ENCODE measurements around the gene SNAI1. TPM values are rescaled to one million over a fixed set of nuclear protein-coding genes. Genes with fewer than 3 reads are reported as not detected.
"Not testable (repeated sequence)": the region's sequence is repeated elsewhere in the genome, so short reads cannot be mapped to it uniquely, and the experiment has no call there.

The SNAI1 gene
- polyA plus RNA-seq, 1 experiment = 2.3 TPM

DNA sequence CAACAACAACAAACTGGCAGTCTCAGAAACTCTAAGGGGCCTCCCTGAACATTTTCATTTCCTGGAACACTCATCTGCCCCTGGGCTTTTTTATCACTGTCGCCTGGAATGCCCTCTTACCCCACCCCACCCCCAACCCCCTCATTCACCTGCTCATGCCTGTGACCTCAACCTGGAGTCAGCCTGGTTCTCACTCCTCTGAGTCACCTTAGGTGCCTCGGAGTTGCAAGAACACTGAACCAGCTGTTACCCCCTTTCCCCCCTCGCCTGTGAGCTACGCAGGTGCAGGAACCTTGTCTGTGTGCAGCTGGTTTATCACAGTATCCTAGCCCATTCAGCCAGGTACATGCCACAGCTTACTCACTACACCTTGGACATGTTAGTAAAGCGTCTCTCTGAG is 12.8 kb upstream of the SNAI1 start:
- POLR2A ChIA-PET = no interaction called here
- CTCF ChIA-PET = interaction anchor here (0.9 to 2.5 kb wide), 2 partner anchors 9 to 102 kb away, joined by 5 to 26 read pairs; no protein-coding TSS in a partner anchor

DNA sequence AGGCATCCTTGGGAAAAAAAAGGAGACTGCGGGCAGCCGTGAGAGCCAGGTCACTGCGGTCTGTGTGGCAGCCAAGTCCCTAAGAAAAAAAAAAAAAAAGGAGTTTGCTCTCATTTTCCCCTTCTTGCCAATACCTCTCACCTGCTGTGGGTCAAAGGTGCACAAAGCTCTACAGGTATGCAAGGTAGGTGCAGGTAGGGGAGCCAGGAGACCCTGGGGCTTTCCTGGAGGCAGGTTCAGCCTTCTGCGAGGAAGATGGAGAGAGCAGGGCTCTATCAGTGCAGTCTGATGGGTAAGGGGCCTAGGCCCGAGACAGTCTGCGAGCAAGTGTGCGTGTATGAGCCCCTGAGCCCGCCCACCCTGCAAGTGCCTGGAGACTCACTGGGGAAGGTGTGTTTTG is 12.3 kb upstream of the SNAI1 start:
- no peak overlapping the region for H3K27ac ChIP-seq (ENCODE audit: low read depth, low read length)
- TF ChIP-seq, protein P1, sequence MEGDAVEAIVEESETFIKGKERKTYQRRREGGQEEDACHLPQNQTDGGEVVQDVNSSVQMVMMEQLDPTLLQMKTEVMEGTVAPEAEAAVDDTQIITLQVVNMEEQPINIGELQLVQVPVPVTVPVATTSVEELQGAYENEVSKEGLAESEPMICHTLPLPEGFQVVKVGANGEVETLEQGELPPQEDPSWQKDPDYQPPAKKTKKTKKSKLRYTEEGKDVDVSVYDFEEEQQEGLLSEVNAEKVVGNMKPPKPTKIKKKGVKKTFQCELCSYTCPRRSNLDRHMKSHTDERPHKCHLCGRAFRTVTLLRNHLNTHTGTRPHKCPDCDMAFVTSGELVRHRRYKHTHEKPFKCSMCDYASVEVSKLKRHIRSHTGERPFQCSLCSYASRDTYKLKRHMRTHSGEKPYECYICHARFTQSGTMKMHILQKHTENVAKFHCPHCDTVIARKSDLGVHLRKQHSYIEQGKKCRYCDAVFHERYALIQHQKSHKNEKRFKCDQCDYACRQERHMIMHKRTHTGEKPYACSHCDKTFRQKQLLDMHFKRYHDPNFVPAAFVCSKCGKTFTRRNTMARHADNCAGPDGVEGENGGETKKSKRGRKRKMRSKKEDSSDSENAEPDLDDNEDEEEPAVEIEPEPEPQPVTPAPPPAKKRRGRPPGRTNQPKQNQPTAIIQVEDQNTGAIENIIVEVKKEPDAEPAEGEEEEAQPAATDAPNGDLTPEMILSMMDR (IDR thresholded peaks at IDR 0.05; ENCODE audit: low read depth, low read length) = no peak
- POLR2A ChIA-PET = no interaction called here
- no peak overlapping the region for H3K4me3 ChIP-seq (ENCODE audit: low read depth, low read length)
- CTCF ChIA-PET = interaction anchor here (0.9 to 2.5 kb wide), 3 partner anchors 8 to 101 kb away, joined by 4 to 26 read pairs (median 5); no protein-coding TSS in a partner anchor
- no peak for DNase-seq (ENCODE audit: low read depth, low spot score)
- H3K9me3 ChIP-seq (ENCODE audit: control insufficient read depth, insufficient read depth, low read length) = no peaks in the 10 kb centered on the region
- H3K27me3 ChIP-seq (ENCODE audit: control insufficient read depth, insufficient read depth, low read length) = no peaks in the 10 kb centered on the region

More for the DNA sequence above, 12.8 kb upstream of the SNAI1 start:
- H3K27ac ChIP-seq (ENCODE audit: low read depth, low read length) = no peak overlapping the region
- H3K9me3 ChIP-seq (ENCODE audit: control insufficient read depth, insufficient read depth, low read length) = no peaks in the 10 kb centered on the region
- DNase-seq (ENCODE audit: low read depth, low spot score) = no peak
- no peak overlapping the region for H3K4me3 ChIP-seq (ENCODE audit: low read depth, low read length)
- no peaks in the 10 kb centered on the region for H3K27me3 ChIP-seq (ENCODE audit: control insufficient read depth, insufficient read depth, low read length)
- TF ChIP-seq, protein P1 (IDR thresholded peaks at IDR 0.05; ENCODE audit: low read depth, low read length) = no peak

DNA sequence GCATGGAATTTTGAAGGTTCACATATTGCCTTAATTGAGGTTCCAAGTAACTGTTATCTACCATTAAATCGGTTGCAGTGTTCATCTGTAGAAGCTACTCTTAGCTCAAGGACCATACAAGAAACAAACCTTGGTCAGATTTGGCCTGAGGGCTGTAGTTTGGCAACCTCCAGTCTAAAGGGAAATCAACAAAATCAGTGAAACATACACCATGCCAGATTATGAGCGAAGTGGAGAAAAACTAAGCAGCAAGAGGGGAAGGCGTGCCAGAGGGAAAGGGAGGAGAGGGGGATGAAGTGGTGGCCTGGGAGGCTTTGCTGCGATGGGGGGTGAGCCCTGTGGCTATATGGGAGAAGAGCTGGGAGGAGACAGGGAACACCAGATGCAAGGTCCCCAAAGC is 8.8 kb upstream of the SNAI1 start:
- Histone ChIP-seq H3K27ac (ENCODE audit: low read depth, low read length) (no peak overlapping the region), H3K27me3 (ENCODE audit: control insufficient read depth, insufficient read depth, low read length) (no peaks in the 10 kb centered on the region), H3K9me3 (ENCODE audit: control insufficient read depth, insufficient read depth, low read length) (no peaks in the 10 kb centered on the region), H3K4me3 (ENCODE audit: low read depth, low read length) (no peak overlapping the region)
- CTCF ChIA-PET = interaction anchor here (0.7 to 13.9 kb wide), 2 partner anchors 98 to 112 kb away, joined by 3 to 419 read pairs; no protein-coding TSS in a partner anchor
- POLR2A ChIA-PET = no interaction called here
- DNase-seq (ENCODE audit: low read depth, low spot score) = no peak
- TF ChIP-seq, protein P1 (IDR thresholded peaks at IDR 0.05; ENCODE audit: low read depth, low read length) = no peak

DNA sequence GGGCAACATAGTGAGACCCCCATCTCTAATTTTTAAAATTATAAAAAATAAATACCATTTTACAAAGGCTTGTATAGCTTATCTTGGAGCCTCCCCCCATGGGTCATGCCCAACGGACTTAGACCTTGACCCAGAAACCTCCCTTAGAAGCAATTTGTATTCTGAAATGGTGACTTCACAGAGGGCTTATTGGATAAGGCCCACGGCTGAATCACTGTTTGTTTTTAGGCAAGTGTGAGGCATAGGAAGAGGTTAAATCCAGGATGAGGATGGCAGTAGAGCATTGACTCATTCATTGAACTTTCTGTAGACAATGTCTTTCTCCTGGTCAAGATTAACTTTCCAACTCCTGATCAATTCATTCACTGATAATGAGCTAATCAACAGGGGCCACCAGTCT is 6.2 kb upstream of the SNAI1 start:
- Histone ChIP-seq H3K27ac (ENCODE audit: low read depth, low read length) (no peak overlapping the region), H3K27me3 (ENCODE audit: control insufficient read depth, insufficient read depth, low read length) (peaks cover under 1% of the 10 kb centered on the region), H3K4me3 (ENCODE audit: low read depth, low read length) (no peak overlapping the region), H3K9me3 (ENCODE audit: control insufficient read depth, insufficient read depth, low read length) (no peaks in the 10 kb centered on the region; the same call in 1 of the 2 replicates)
- ChIA-PET CTCF (interaction anchor here (0.6 to 13.9 kb wide), 8 partner anchors 12 to 193 kb away, joined by 3 to 419 read pairs (median 5); no protein-coding TSS in a partner anchor), POLR2A (interaction anchor here (0.6 kb wide), 1 partner anchor 100 kb away, joined by 3 read pairs; no protein-coding TSS in a partner anchor)
- DNase-seq (ENCODE audit: low read depth, low spot score) = no peak
- TF ChIP-seq, protein P1 (IDR thresholded peaks at IDR 0.05; ENCODE audit: low read depth, low read length) = no peak

DNA sequence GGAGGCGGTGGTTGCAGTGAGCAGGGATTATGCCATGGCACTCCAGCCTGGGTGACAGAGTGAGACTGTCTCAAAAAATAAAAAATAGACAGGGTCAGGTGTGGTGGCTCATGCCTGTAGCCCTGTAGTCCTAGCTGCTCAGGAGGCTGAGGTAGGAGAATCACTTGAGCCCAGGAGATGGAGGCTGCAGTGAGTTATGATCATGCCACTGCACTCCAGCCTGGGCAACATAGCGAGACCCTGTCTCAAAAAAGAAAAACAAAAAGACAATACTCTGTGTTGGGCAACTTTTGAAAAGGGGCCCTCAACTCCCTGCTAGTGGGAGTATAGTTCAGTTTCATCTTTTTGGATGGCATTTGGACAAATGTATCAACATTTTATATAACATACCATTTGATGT is 5.0 kb upstream of the SNAI1 start:
- H3K4me3 ChIP-seq (ENCODE audit: low read depth, low read length); H3K27ac ChIP-seq (ENCODE audit: low read depth, low read length); H3K9me3 ChIP-seq (ENCODE audit: control insufficient read depth, insufficient read depth, low read length); DNase-seq (ENCODE audit: low read depth, low spot score); H3K27me3 ChIP-seq (ENCODE audit: control insufficient read depth, insufficient read depth, low read length): not testable (repeated sequence)
- ChIA-PET POLR2A (interaction anchor here (0.7 kb wide), 1 partner anchor 22 kb away, joined by 3 read pairs; no protein-coding TSS in a partner anchor), CTCF (interaction anchor here (1.0 to 13.9 kb wide), 10 partner anchors 8 to 194 kb away, joined by 3 to 419 read pairs (median 13); no protein-coding TSS in a partner anchor)

Measured in AG04450 (cell line).